GM18519 (cell line): ENCODE data around the gene CORO7.

Experiments
- ATAC-seq: cut with Tn5 transposase; IDR thresholded peaks from one replicate; pipeline ENCODE4 v1.9.1; 2021; ENCODE audit warnings: mild to moderate bottlenecking, moderate library complexity; ENCODE audit not compliant: unreplicated experiment, low FRiP score

The CORO7 gene

DNA sequence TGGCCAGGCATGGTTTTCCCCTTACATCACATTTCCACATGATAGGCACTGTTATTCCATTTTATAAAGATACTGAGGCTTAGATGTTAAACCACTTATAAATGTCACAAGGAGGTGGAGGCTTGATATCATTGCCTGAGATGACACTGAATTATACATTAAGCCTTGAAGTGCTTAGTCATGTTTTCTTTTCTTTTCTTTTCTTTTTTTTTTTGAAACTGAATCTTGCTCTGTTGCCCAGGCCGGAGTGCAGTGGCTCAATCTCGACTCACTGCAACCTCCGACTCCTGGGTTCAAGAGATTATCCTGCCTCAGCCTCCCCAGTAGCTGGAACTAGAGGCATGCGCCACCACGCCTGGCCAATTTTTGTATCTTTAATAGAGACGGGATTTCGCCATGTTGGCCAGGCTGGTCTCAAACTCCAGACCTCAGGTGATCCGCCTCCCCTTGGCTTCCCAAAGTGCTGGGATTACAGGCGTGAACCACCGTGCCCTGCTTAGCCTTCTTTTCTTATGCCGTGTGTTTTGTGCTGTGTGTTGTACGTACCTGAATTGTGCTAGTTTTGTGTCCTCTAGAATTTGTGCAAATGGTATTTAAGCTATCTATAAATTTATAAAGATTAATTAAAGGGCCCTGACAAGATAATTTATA, 10.5 kb upstream of the CORO7 start:
- ATAC-seq = no peak

DNA sequence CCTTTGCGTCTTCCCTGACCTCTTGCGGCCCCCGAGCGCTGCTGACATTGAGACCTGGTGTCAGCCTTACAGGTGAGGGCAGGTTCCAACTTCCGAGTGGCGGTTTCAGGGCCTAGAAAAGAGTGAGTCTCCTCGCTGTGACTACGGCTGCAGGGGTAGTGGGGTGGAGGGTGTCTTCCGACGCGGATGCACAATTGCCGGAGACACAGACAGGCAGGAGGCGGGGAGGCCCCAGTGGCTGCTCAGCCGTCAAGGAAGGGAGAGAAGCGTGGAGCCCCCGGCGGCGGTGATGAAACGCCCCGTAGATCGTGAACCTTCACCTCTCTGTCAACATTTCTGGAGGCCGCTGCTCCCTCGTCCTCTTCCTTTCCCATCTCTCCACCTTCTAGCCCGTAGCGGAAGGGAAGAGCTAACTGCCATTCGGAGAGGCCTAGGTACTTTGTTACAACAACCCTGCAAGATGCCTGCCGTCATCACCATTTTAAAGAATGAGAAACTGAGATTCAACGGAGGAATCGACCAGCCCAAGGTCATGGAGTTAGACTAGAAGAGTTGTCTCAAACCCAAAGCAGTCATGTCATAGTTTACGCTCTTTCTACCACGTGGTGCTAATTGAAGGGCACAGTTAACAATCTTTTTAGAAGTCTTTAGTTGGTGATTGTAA, 9.8 kb upstream of the CORO7 start:
- no peak for ATAC-seq

- ATAC-seq = peak; percentile 78
These were observed 9.1 kb upstream of the CORO7 start, which contains the start of gene DNAJA3 for GRCh38 chr16:4425378-4426020. DNAJA3 (plus strand) TSS chr16:4425868; CDS start chr16:4425882, 14 bp downstream.

DNA sequence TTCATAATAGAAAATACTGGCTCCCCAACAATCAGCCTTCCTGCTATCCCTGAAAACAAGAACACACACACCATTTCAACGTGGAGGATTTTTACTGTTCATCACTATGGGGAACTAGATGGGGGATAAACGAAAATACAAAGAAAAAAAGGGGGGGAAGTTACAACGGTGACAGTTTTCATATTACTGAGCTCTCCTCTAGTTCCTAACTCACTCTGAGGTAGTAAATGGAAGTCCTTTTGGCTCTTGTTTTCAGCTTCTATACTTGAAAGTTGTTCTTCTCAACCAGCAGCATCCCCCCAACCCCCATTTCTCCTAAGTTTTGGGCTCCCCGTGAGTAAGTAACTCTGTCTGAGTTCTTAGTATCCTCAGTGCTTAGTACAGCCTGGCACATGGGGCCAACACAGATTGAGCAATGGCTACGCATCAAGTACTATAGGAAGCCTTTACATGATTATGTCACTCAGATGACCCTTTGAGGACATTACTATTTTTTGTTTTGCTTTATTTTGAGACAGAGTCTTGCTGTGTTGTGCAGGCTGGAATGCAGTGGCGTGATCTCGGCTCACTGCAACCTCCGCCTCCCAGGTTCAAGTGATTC, 4.2 kb upstream of the CORO7 start:
- no peak for ATAC-seq

DNA sequence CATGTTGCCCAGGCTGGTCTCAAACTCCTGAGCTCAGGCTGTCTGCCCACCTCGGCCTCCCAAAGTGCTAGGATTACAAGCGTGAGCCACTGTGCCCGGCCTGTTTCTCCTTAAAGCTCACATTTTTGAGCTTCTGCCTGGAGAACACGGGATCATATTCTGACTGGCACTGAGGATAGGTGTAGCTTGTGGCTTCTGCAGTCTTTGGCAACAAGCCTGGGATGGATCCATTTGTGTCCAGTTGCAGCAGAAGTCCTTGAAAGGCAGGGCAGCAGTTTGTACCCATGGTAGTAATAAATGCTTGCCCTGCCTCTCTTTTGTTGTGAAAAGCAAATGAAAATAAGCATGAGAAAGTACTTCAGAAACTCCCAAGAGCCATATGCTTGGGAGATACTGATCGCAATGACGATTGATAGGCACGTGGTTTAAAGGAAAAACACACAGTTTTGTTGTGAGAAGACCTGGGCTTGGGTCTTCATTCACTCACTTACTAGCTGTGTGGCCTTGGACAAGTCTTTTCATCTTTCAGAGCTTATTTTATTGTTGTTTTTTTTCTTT, 3.1 kb upstream of the CORO7 start:
- ATAC-seq = no peak

DNA sequence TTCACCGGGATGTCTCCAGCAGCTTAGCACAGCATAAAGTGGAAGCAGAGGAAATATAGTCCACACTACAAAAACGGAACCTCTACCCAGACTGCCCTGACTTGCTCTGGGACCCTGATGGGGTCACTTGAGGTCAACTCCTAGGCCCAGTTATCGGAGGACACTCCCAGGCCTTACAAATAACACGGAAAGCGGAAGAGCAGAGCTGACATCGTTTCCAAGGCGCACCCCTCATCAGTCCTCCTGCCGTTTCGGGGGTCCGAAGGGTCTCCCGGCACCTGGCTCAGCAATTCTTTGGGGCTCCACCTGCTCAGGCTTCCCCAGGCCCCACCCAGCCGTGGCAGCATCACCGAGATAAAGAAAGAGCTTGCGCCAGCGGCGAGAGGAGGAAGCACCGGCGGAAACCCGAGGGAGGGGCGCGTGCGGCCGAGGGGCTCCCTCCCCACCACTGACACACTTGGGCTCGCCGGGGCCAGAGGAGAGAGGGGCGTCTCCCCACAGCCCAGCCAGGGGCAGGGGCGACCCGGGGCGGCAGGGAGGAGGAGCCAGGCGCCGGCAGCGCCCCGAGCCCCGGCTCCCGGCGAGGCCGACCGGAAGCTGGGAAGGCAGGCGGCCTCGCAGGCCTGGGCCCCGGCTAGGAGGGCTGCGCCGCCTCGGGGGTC, 727 bp downstream of the CORO7 start:
- ATAC-seq = no peak

DNA sequence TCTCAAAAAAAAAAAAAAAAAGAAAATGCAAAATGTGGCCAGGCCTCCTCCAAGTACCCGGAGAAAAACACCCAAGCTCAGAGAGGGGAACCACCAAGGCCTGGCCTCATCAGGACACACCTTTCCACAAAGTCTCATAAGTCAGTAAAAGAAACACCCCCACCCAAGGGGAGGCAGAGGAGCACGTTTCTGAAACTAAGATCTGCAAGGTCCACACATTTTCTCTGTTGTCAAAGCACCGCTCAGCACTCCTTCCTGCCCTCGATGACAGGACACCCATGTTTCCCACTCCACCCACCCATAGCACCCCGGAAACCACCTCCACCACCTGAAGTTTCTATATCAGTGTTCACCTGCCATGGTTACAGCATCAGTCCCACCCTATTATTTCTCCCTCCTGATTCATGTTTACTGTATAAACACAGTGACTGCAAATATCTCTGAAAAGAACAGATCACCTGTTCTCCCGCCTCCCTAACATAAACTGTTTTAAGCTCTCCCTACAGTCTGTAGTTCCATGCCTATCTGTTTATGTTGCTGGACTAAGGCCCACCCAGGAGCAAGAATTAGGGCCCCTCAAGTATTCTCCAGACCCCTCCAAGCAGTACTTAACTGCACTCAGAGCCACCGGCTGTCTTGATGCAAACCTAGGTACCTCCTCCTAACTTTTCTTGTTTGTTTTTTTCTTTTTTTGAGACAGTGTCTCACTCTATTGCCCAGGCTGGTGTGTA, 2.0 kb downstream of the CORO7 start:
- peak; percentile 48 for ATAC-seq

DNA sequence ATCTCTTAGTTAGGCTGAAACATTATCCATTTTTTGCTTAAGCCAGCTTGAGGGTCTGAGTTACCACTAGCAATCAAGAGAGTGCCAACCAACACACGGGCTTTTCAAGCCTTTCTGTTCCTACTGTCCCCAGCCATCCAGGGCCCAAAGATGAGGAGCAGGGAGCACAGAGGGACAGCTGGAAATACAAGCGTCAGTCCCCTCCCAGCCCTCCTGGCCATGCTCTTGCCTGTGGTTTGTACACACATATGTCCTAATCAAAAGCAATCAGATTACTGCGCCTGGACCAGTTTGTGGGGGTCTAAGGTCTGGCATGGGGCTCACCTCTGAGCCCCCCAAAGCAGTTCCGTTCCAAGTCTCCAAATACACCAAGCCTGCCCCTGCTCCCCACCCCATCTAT, 3.5 kb downstream of the CORO7 start:
- ATAC-seq = no peak

GRCh38 chr16:4412159-4412558, 4.2 kb downstream of the CORO7 start:
- no peak for ATAC-seq

GRCh38 chr16:4411684-4412083, 4.7 kb downstream of the CORO7 start:
- no peak for ATAC-seq

DNA sequence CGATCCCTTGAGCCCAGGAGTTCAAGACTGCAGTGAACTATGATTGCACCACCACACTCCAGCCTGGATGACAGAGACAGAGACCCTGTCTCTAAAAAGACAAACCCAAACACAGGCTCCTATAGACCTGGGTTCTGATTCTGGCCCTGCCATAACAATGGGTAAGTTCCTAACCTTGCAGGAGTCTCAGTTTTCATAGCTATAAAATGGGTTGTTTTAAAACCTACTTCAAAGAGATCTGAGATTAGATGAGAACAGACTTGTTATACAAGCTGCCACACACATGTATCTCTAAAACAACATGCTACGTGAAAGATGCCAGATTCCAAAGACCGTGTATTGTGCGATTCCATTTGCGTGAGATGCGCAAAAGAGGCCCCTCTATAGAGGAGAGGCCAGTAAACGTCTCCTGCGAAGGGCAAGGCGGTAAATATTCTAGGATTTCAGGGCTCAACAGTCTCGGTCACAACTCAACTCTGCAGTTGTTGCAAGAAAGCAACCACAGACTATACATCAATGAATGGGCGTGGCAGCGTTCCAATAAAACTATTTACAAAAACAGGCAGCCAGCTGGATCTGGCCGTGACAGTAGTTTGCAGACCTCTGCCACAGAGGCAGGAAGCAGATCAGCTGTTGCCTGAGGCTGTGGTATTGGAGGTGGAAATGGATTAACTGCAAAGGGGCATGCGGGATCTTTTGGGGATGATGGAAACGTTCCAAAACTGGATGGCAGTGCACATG, 5.9 kb downstream of the CORO7 start:
- ATAC-seq = no peak

GRCh38 chr16:4409081-4409932, 7.1 kb downstream of the CORO7 start:
- ATAC-seq = no peak

DNA sequence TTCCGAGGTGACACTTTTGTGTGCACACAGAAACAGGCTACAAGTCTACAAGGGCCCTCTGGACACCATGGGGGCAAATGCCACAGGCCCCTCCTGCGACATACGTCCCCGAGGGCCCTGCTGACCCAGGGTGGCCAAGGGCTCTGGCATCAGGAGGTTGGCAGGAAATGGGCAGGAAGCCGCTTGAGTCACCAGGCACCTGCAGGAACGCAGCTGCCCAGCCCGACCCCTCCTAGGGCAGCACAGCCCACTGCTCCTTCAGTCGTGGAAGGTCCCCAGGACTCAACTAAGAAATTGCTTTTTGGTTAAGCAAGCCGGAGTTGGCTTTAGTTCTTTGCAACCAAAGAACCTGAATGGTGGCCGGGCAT, 8.1 kb downstream of the CORO7 start:
- ATAC-seq = no peak

DNA sequence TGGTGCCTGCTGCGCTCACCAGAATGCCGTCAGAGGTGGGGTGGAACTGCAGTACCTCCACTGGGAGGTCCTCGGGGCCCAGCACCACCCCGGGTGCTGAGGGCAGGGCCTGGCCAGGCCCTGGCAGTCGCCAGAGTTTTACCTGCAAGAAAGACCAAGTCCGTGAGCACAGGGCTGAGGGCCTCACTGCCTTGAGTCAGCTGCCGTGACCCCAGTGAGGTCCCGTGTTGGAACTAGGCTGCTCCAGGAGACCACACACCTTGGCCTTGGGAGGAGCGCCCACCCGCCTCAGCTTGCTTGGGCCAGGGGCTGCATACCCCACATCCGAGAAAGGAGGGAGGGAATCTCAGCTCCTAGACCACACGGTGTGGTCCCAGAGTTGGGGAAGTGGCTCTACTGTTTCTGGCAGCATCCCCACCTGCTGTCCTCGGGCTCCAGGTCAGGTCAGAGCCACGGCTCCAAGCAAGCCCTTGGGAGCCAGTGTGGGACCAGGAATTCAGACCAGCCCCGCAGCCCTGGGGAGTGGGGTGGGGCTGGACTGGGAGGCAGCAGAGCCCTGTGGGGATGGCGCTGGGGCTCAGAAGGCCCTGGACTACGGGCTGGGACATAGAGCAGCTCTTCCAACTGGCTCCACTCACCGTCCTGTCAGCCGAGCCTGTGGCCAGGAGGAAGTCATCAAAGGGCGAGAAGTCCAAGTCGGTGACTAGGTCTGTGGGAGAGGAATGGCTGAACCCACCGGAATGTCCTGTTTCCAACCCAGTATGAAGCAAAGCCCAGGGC, 8.7 kb downstream of the CORO7 start:
- ATAC-seq = no peak

GRCh38 chr16:4404967-4405696, 11.3 kb downstream of the CORO7 start:
- ATAC-seq = no peak

- ATAC-seq = no peak
These were observed 12.0 kb downstream of the CORO7 start for GRCh38 chr16:4404247-4404966.
